DMS114 treated with DMSO at 0.1 percent for 48 hours (cell line): ENCODE data around the gene COX7A2.

Source experiments
- DNase-seq: peaks from one replicate; lab custom pipeline; 2025; ENCODE audit not compliant: unreplicated experiment; lab: John Stamatoyannopoulos, UW

Gene COX7A2

DNA sequence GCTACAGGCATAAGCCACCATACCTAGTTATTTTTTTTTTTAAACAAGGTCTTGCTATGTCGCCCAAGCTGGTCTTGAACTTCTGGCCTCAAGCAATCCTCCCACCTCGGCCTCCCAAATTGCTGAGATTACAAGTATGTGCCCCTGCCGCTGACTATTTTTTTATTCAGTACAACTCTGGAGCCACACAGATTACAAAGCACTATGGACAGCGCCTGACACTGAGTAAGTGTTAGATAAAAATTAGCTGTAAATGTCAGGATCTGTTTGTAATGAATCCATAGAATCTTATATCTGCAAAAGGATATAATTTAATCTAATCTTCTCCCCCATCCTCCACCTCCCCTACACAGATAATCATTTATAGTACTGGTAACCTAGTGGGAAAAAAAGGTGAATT lies 22.5 kb downstream of the COX7A2 start:
- DNase-seq, result no peak

DNA sequence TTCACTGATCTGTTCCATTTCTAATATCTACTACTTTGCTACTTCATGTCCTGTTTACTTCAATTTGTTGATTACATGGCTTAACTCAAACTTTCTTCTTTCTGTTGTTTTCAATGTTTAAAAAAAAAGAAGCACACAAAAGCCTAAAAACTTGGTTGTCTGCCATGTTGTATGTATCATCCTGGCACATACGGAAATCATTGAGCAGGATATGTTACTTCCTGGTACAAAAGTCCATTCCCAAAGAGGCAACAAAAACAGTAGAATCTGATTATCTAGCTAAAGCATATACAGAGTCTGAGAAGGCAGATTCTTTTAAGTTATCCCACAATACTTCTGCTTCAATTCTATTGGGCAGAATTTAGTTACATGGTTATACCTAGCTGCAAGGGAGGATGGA lies 23.2 kb downstream of the COX7A2 start:
- no peak for DNase-seq

DNA sequence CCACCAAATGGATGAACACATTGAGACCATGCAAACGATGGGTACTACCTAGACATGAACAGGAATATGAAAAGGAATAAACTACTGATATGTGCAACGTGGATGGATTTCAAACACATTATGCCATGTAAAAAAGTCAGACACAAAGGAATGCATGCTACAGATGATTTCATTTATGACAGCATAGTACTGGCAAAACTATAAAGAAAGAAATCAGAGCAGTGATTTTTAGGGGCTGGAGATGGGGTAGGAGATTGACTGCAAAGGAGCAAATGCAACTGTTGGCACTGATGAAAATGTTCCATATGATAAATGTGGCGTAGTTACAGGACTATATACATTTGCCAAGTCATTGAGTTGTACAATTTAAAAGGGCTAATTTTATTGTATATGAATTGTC lies 24.3 kb downstream of the COX7A2 start:
- no peak for DNase-seq

DNA sequence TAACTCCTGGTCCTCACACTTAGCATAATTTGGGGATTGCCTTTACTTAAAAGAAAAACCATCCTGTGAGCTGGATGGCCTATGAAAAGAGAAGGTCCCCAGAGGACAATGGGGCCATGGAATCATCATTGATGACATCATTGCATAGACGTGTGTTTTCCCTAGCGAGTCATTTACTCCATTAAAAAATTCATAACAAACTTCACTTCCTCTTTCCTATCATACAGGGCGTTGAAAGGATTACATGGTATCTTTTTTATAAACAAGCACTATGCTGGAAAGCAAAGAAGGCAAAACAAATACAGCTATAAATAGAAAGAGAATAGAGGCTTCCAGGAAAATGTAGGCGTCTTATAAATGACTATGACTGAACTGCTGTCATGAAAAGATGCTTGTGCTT lies 26.4 kb downstream of the COX7A2 start:
- DNase-seq, result no peak

DNA sequence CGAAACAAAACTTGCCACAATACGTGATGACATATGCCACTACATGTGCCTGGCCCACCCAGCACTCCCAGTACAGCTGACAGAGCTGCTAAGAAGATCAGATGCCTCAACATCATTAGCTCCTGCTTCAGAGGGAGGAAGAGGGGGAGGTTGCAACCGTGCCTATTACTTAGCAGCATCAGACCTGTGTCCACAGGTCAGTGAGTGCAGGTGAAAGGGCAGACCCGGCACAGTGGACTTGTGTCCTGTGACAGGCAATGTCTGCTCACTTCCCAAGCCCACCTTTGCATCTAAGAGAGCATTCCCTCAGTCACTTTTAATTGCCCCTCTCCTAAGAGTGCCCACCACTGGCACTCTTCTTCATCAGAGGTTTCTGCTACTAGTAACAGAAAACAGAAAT lies 28.3 kb downstream of the COX7A2 start:
- no peak for DNase-seq

DNA sequence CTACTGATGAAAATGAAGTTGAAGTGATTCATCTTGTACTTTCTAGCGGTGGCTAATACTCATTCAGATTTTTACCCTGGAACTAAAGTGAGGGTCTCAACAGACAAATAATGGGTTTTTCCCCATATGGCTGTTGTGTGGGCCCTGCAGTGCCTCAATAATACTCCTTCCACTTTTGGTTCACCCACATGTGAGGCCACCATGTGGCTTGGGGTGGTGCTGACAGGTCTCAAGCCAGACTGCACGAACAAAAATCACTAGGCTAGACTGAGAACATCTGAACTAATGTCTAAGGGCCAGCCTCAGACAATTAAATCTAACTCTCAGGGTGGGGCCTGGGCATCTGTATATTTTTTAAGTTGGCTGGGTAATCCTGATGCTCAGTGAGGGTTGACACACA lies 29.9 kb downstream of the COX7A2 start:
- no peak for DNase-seq

DNA sequence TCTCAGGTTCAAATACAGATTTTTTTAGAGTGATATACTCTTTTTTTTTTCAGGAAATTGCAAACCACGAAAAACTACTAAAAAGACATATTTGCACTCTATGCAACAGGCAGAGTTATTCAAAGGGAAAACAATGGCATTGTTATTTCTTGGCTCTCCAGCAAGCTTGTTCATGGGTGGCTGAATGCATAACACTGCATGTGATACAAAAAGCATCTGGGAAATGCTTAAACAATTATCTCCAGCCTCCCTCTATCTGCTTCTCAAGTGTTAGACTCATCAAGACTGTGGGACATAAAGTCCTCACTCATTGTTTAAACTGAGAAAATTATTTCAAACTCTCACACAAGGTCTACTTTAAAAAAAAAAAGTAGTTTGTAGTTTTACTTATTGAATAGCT lies 30.5 kb downstream of the COX7A2 start:
- no peak for DNase-seq

DNA sequence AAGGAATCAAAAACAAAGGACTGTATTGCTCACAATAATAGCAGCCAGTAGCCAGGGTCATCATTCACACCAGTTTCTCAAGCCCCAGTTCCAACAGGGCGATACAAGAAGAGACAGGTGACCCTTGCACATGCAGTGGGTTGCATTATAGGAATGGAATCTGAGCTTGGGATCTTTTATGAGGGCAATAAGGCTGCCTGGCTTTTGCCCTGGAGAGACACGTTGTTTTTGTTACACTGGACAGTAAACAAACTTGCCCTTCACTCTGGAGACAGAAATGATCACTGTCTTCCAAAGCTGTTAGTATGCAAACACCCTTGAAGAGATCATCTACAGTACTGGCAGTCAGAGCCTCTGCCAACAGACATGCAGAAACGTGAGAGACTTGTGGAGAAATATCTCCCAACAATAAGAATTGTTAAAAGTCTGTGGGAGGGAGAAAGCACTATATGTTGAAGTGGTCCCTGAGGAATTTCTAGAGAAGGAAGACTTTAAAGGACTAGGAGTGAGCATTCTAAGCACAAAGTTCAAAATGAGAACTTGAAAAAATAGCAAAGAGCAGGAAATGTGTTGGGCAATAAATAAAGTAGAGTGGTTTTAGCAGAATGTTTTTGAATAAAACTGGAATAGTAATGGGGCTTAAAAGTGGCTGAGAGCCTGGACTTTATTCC lies 31.5 kb downstream of the COX7A2 start:
- no peak for DNase-seq

DNA sequence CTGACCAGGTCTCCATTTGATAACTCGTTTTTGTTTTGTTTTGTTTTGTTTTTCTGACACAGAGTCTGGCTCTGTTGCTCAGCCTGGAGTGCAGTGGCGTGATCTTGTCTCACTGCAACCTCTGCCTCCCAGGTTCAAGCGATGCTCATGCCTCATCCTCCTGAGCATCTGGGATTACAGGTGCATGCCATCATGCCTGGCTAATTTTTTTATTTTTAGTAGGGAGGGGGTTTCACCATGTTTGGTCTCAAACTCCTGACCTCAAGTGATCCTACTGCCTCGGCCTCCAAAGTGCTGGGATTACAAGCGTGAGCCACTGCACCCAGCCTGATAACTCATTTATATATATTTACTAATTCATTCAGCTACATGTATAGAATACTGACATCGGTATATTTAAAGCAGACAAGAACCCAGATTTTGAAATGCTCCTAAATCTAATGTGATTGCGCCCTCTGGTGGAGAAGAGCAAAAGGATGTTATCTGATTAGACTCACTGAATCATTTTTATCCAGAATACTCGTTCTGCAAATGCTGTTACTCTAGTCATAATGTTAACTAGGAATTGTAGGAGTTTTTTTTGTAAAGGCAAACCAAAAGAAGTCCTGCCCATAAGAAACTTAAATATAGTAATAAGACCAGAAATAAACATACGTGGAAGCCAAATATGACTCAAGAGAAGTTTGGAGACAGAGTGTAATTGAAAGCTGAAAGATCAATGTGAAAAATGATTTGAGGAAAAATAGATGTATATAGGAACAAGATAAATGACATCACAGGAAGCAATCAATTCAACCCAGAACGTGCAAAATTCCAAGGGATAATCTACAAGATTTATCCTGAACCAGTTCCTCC lies 32.5 kb downstream of the COX7A2 start:
- DNase-seq, result peak; percentile 49

DNA sequence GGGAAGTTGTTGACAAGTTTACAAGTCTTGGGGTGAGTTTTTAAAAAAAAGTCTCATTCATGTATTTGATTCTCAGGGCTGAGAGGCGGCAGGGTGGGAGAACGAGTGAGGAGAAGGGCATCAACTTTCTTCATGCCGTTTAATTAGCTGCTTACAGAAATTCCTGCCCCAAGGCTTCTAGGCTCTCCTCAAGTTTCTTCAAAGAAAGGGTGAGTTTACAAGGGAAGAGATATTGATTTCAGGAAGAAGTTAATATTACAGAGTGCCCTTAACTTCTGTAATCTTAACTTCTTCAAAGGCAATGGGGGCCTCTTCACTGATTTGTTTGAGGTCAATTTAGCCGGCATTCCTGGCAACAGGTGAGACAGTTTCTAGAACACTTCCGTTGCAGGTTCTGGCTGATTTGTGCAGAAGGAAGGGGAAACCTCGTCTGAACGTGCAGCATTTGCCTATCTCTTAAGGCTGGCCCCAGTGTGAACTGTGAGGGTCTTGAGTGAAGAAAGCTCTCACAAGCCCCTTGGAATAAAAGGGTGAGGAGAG lies 34.3 kb downstream of the COX7A2 start:
- DNase-seq, result no peak

DNA sequence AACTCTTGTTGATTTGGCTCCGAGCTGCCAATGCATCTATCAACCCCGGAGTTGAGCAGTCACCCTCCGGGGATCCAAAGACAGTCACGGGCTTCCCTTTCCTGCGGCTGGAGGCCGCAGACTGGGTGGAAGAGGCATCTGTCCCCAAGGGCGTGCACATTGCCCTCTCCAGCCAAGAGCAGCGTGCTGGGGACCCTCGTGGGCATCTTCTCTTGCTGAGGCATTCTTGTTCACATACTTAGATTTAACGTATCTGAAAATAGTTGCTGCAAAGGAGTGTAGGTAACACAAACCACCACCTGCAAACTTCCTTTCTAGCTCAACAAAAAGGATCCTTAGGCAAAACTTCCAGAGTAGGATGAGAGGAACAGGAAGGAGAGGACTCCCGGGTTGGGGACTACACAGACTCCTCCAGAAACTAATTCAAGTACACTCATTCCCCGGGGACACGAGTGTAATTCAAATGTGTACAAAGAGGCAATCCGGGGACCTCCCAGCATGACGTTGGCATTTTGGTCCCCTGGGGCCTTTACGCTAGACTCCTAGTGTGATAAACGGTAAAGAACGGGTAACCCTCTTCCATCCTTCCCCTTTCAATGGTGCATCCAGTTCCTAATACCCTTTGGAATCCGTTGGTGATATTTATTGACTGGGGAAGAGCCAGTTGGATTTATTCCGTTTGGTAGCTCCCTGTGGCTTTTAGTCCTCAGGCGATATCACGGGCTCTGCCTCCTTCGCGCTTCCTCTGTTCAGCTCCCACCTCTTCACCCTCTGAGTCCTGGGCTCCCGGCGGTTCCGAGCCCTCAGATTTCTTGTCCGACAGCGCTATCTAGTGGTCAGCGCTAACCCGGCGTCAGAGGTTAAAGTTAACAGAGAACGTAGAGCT lies 35.1 kb downstream of the COX7A2 start:
- DNase-seq, result peak; percentile 37

DNA sequence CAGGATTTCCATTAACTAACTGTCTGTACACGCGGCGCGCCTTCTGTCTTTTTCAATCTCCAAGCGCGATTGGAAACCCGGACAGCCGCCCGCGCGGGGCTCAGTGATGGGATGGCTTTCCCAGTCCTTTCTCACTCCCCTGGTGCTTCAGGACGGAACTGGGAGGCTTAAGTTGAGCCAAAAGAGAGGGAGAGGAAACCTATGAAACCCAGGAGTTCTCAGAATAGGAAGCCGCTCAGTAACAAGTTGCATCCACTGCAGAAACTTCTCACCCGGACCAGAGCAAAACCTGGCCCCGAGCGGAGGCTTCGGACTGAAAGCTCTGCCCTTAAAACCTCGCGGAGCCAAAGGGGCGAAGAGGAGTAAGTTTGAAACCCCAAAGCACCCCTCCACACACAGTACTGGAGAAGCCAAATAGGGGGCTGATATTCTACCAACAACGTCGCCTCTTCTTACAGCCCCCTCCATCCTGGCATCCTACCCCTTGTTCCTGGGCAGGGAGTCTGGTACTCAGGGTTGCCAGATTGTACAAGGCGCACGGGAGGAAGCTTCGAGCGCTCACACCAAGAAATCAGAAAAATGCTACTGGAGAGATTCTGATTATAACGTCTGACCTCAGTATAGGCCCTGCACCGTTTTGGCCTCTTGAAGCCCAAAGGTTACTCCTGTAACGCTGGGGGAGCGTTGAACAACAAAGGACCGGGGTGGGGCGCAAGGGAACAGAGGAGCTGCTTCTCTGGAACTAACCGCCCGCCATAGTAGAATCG lies 36.8 kb downstream of the COX7A2 start:
- DNase-seq, result no peak

DNA sequence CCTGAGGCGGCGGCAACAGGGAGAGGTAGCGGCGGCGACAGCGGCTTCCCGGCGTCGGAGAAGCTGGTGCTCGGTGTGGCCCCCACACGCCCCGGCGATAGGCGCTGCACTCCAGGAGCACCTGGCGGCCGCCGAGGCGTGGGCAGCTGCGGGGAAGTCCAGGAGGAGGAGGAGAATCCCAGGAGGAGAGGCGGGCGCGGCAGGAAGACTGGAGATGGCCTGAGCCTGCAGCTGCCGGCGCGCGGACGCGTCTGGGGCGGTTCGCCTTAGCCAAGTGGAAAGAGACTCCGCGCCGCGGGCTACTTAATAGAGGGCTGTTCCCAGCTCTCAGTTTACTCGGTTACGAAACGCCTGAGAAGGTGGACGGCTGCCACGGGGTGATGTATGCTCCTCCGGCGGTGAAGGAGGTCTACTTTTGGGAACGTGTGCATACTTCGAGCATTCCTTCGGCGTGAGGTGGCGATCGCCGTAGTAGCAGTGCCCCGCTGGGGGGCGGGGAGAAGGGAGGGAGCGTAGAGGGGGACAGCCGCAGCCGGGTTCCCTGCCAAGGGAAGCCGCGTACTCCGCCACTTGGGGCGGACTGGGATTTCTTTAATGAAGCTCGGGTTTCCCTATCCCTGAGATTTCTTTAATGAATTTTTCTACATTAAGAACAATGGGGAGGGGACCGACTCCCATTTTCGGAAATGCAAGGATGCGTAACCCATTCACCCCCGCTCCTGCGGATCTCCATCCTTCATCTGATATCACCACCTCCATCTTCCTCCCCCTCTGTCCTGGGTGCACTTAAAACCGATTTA lies 37.6 kb downstream of the COX7A2 start, which contains the start of gene COL12A1:
COL12A1 (minus strand) TSS at position 278 of the 800 bp plus-strand sequence. CDS start 3,261 bp downstream, outside the sequence.
- DNase-seq, result no peak

DNA sequence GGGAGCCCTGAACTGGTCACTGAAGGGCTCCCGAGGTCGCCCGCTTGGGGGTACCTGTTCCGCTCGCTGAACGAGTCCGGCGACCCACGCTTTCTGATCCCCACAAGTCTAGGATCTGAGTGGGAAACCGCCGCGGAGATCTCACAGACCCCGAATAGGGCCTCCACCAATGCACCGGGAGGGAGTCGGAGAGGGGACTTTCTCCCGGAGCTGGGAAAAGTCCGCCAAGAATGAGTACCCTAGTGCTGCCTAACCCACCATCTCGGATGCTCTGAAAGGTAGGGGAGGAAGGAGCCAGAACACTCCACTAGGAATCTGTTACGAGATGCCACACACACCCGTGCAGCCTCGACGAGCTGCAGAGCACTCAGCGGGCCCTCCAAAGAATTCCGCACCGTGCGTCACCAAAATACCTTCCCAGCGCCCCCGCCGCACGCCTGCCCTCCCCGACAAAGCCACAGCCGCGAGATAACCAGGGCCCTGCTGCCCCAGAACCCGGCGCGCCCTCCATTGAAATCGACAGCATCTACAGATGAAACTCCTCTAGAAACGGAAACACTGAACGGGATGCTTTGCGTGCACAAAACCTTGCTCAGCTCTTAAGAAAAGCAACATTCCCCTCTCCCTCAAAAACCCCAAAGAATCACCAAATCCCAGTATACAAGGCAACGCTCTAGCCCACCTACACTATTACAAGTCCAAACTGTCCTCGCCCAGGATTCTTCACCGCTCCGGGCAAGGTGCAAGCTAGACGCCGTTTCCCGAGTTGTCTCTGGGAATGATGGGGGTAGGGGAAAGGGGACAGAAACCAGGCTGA lies 38.4 kb downstream of the COX7A2 start:
- DNase-seq, result peak; percentile 10

DNA sequence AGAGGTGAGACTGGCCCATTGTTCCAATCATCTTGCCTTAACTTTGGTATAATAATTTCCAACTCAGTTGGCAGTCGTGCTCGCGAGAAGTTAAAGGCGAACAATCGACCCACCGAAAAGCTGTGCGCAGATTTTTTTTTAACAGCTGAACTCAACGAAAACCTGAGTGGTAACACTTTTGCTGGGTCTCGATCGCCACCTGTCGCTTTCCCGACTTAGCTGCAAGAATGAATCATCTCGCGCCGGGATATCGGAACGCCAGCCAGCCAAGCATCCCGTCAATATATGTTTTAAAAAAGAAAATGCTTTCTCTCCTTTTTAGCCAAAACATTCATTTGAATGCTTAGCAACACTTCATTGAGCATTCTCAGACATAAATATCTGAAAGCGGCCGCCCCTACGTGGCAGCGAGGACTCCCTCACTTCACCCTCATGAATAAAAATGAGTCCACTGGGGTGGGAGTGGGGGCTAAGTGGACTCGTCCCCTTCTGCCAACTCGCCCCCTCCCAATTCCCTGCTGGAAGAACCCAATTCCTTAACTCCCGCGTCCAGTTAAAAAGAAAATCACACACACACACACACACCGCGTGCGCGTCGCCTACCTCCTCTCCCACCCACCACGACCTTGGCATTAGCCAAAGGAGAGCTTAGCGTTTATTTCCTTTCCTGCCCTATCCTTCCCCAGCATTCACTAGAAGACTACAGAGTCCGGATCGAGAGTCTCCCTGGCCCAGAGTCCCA lies 39.2 kb downstream of the COX7A2 start:
- DNase-seq, result peak; percentile 65

DNA sequence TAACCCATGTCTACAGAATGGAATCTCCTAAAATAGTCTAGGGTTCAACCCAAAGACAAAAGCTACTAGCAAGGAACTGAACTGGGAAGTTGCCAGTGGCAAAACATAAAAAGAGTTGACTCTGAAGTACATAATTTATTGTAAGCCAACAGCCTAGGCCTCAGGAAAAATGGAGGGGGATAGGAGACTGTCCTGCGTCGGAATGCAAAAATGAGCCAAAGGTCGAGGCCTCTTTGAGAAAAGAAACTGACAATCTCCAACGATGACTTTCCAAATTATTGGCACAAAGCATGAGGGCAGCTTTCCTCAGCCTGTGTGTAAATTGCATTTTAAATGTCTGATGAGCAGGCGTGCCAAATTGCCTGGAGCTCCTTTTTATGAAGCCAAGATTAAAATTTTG lies 39.9 kb downstream of the COX7A2 start:
- DNase-seq, result no peak

DNA sequence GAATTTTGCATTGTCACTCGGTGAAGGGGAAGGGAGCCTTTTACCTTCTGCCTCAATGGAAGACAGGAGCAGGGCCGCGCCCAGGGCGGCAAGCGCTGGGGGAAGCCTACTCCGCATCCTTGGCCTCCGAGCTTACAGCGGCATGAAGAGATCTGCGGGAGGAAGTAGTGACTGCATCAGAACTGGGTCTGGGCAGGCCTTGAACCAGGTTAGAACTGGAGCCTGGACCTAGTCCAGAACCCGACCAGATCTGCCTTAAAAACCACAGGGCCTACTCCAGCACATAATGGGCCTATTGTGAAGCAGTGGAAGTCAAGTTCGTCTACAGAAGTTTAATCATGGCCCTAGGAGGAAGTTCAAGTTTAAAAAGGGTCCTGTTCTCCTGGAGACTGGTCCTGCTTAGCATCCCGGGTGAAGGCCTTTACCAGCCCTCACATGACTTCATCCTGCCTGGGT lies 40.9 kb downstream of the COX7A2 start:
- DNase-seq, result no peak
